HG03432 (cell line): ENCODE results near the gene MYOZ2.
A peak's percentile ranks its signal among the peaks of the same experiment; 100 is the strongest.

ENCODE experiments used
- ATAC-seq: cut with Tn5 transposase; IDR thresholded peaks from one replicate; pipeline ENCODE4 v1.9.1; 2021; ENCODE audit warnings: mild to moderate bottlenecking, moderate library complexity; ENCODE audit not compliant: unreplicated experiment

Gene MYOZ2

DNA sequence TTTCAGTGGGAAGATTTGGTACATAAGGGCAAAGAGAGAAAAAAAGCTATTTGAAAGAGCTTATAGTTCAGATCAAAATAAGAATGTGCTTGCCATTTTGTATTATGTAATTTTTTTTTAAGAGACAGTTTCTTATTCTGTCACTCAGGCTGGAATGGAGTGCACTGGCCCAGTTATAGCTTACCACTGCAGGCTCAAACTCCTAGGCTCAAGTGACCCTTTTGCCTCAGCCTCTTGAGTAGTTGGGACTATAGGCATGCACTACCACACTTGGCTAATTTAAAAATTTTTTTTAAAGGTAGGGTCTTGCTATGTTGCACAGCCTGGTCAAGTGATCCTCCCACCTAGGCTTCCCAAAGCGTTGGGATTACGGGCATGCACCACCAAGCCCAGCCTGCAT is 54.7 kb downstream of the MYOZ2 start:
- ATAC-seq, result no peak

DNA sequence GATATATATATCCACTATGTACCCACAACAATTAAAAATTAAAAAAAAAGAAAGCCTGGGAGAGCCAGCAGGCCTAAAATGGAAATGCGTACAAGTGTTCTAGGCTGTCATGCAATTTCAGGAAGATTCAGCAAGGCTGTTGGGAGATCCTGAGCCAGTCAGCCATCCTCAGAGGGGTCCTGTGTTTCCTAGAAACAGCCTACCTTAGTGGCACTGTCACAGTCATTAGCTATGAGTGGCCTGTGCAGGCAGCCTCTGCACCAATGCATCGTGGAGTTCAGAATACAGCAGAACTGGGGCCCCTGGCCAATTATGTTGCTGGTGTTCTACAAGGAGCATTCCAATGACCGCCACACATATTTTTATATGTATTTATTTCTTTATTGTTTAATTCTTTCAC is 55.9 kb downstream of the MYOZ2 start:
- ATAC-seq, result no peak

DNA sequence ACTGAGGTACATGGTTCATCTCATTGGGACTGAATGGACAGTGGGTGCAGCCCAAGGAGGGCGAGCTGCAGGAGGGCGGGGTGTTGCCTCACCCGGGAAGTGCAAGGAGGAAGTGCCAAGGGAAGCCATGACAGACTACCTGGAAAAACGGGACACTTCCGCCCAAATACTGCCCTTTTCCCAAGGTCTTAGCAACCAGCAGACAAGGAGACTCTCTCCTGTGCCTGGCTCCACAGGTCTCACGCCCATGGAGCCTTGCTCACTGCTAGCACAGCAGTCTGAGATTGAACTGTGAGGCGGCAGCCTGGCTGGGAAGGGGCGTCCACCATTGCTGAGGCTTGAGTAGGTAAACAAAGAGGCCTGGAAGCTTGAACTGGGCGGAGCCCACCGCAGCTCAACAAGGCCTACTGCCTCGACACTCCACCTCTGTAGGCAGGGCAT is 62.2 kb downstream of the MYOZ2 start:
- ATAC-seq, result no peak

DNA sequence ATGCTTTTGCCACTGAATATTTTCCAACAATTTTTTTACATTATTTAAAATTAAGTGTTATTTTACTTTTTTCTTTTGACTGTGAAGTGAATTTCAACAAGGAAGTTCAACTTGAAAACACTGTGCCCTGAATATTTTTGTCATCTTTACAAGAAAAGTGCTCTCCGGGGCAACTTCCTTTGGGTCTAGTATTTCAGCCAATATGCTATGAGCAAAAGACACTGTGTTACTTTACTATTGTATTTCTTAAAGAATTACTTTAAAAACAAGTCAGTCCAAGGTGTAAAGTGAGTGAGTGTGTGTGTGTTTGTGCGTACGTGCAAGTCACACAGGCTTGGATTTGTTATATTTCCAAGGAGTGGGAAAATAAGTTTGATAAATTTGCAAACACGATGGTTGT is 69.3 kb downstream of the MYOZ2 start:
- no peak for ATAC-seq

DNA sequence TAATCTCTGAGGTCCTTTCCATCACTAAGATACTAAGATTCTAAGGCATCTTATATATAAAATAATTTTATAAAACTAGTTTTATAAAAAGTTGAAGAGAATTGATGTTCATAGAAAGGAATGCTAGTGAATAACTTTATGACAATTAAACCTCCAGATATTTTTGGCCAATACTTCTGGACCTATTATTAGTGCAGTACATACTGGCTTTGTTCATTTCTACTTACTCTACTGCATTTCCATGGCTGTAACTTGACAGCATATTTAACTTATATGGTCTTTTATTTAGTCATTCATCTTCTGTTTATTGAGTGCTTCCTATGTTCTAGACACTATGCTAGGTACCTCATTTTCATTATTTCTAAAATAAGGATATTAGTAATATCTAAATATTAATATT is 70.1 kb downstream of the MYOZ2 start:
- ATAC-seq, result no peak

DNA sequence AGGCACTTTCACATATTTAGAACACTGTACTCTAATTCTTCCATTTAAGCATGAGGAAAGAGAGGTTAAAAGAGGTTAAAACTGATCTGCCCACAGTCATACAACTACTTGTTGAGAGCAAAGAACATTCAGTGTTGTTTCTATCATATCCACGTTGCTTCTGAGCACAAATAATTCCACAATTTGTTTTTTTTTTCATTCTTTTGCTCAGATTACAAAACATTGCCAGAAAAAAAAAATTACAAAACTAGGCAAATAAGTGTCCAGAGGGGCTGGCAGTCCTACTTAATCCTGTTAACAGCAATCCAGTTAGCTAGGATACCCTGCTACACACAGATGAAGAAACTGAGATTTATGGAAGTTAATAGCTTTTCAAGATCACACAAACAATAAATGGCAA is 70.5 kb downstream of the MYOZ2 start:
- no peak for ATAC-seq

DNA sequence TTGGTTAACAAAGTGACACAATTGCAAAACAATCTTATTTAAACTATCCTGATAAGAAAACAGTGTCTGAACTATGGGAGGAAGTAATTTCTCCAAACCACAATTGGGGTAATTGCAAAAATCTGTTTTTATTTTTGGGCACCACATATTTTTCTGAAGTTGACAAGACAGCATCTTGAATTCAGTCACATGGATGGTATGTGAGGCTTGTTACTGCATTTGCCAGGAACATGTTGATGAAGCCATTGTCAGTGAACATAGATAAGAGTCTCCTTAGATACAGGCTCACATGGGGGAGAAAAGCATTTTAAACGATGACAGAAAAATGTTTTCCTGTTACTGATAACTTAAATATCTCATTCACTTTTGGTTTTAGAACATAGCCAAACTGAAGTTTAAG is 71.4 kb downstream of the MYOZ2 start:
- no peak for ATAC-seq

DNA sequence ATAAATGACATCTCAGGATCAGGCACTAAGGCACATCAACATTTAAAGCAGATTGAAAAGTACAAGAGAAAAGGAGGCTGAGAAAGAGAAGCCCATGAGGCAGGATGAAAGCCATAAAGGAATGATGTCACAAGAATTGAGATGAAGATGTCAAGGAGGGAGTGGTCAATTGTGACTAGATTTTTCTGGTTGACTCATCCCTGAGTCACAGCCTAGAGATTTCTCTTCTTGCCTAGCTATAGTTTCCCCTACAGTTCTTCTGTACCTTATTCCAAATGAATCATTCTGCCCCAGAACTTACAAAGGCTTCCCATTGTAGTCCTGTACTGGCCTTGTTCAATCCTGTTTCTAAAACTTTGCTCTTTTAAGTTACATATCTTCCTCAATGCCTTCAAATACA is 73.4 kb downstream of the MYOZ2 start:
- peak; percentile 11 for ATAC-seq

DNA sequence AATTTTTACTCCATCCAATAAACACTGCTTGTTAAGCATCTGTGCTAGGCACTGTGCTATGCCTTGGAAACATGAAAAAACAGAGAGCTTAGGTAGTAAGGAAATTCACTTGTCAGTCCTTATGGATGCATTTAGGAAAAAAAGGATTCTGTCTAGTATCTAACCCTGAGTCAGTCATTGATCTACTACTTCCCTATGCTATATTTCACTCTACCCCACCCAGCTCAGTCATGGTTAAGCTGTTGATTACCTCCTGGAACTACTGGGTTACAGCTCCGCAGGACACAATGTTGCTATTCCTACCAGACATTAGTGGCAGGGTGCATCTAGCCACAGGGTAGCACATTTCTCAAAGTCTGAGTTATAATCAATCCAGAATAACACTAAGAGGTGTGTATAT is 74.0 kb downstream of the MYOZ2 start:
- no peak for ATAC-seq

DNA sequence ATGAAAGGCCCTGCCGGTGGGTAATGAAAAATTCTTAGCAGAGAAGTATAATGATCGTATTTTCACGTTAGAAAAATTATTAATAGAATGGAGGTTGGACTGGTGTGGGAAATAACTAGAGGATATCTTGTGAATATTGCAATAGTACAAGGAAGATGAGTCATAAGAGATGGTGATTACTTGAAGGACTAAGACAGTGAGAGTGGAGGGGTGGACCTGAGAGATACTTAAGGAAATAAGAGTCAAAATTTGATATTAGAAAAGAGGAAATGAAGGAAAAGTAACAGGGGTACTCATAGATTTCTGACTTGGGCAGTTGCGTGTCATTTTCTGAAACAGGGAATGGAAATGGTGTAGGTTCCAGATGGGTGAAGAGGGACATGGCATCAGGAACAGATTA is 75.1 kb downstream of the MYOZ2 start:
- no peak for ATAC-seq

DNA sequence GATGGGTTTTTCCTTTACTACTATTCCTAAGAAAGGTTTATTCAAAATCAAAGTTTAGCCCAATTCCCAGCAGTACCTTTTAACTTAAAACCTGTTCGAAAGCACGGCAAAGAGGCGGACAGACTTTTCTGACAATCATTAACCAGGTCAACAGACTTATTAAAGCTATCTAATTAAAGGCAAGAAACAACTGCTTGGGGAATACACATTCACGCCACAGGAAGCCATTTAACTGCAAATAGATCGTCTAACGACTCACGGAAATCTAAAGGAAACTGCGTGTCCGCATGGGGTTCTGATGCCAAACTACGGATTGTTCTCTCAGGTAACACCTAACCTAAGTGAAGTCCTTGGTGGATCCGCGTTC is 76.2 kb downstream of the MYOZ2 start:
- ATAC-seq, result peak; percentile 10

DNA sequence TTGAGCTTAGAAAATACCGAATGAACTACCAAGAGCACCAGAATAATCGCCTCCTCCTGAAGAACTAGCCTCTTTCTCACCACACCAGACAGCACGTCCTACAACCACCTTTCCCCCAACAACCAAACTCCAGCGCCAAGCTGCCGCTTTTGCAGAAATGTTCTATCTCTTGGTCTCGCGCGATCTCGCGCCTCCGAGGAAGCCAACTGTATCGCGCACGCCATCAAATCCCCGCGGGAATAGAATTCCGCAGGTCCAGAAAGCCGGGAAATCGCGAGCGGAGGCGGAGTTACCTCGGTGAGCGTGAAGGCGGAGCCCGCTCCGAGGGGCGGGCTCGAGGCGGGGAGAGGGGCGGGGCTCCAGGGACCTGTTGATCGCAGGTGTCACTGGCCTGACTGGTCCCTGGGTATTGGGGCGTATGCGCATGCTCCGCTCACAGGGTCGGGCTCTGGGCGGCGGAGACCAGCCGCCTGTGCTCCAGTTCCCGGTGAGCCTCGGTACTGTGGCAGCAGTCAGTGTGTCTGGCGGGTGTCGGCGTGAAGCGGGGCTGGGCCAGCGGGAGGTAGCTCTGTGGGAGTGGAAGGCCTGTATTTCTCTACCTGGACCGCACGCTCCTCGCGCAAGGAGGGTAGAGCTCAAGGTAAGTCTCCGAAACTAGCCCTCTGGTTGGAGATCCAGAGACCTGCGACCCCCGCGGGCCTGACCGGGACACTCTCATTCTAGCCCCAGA is 76.8 kb downstream of the MYOZ2 start, which contains the start of gene USP53:
USP53 (plus strand) TSS at position 480 of the 730 bp plus-strand sequence. CDS start 27,047 bp downstream, outside the sequence.
- ATAC-seq, result peak; percentile 93

DNA sequence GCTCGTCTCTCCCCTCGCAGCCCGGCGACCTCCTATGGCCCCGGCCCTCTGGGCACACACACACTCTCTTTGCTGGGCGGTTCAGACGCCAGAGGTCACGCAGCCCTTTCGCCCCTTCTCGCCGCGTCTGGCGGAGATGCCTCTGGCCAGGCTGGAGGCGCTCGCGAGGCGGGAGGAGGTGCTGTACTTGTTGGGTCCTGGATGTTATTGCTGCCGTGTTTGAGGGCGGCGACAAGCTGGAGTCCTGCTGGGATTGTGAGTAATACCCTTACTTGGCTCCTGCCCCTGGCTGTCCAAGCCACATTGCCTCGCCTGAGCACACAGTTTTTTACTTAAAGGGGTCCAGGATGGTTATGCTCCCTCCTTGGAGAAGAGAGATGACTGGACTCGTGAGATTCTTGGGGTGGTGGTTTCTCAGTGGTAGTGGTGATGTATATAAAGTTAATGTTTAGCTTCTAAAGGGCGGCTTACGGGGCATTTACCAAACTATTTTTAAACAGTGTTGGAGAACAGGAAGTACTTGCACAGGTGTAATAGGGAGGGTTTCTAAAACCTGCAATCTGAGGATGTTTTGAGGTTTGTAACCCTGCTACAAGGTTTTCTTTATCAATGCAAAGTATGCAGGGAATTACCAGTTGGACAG is 77.5 kb downstream of the MYOZ2 start:
- peak; percentile 68 for ATAC-seq

DNA sequence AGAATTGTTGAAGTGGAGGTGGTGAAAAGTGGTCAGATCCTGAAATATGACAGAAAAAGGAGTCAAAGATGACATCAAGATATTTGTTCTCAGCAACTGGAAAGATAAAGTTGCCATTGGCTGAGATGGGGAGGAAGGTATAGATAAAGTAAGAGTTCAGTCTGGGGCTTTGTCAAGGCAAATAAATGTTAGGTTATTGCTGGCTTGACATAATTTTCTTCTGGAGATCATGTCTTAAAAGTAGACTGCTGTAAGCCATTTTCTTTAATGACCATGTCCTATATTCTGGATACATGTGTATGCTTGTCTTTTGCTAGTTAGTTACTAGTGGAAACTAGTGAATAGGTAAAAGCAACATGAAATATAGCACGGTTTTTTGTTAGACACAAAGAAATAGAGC is 82.5 kb downstream of the MYOZ2 start:
- no peak for ATAC-seq

DNA sequence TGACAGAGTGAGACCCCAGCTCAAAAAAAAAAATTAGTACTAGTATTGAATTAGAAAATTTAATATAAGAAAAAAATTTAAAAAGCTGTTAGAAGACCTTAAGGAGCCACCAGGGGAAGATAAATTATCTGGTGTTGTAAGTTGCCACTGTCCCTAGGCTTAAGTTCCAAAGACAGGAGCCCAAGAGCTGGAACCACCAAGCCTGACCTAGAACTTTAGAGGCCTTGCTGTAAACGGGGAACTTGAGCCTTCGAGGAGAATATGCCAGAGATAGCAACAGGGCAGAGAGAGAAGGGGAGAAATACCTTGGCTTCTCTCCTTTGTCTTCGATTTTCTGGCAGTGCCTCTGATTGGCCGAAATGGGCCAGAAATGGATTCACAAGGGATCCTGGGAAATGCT is 85.8 kb downstream of the MYOZ2 start:
- ATAC-seq, result no peak

DNA sequence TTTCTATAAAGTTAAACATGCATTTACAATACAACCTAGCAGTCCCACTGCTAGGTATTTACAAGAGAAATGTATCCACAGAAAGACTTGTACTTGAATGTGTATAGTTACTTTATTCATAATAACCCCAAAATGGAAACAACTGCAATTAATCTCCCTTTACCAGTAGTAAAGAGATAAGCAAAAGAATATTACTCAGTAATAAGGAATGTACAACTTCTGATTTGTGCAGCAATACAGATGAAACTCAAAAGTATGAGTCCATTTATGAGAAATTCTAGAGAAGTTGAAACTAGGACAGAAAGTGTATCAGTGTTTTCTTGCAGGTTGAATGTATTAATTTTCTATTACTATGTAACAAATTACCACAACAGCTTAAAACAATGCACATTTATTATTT is 92.1 kb downstream of the MYOZ2 start:
- ATAC-seq, result no peak

DNA sequence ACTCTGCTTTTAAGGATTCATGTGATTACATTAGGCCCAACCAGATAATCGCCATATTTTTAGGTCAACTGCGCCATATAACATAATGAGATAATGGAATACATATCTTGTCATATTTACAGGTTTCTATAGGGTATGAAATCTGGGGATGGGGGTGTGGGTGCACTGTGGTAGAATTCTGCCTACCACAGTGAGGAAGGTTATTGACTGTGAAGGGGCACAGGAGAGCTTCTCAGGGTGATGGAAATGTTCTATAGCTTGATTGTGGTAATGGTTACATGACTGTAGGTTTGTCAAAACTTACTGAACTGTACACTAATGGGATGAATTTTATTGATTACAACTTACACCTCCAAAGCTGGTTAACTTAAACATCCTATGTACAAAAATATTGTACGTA is 92.8 kb downstream of the MYOZ2 start:
- ATAC-seq, result no peak

DNA sequence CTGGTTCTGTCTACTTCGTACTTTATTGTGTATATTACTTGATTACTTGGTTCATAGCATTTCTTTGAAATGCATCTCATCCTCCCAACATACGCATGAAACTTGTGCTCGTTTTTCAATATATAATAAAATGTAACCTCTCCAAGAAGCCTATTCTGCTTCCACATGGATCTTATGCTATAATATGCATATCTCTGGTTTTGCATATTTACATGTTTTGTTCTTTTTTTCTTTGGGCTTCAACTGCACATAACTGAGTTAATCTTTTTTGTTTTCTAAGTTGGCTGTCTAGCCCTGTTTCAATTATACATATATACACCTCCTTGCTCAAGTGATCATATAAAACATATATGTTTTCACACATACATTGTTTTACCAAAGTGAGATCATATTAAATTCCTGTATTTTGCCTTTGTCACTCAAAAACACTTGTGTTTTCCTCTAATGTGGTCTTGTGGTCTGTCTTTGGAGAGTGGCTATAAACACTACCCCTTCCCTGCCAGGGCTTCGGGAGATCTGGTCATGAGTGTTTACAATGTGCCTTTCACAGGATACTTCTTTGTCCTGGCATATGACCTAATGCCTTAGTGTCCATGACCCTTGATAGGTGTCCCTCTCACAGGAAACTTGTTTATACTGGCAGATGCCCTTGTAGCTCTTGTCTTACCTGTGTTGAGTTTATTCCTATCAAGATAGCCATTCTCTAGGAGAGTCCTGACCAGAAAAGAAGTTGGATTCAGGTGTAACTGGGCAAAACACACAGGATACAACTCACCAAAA is 94.5 kb downstream of the MYOZ2 start:
- no peak for ATAC-seq

DNA sequence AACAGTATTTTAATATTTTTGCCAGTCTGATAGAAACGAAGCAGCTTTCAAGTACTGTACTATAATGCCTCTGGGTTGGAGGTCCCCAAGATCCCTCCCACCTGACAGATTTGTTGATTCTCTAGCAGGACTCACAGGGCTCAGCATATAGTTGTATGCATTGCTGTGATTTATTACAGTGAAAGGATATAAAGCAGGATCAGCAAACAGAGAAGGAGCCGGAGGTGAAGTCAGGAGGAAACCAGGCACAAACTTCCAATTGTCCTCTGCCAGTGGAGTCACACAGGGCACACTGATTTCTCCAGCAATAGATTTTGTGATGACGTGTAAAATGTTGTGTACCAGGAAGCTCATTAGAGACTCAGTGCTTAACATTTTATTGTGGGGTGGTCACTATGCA is 95.9 kb downstream of the MYOZ2 start:
- no peak for ATAC-seq

DNA sequence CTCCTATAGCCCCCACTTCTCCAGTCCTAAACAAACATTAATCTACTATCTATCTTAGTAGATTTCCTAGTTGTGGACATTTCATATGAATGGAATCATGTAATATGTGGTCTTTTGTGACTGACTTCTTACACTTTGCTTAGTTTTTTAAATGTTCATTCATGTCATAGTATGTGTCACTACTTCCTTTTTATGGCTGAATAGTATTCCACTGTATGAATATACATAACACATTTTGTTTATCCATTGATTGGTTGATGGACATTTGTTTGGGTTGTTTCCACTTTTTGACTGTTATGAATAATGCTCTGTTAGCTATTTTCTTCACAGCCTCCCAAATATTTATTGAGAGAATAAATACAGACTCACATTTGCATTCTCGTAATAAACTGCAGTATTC is 96.7 kb downstream of the MYOZ2 start:
- ATAC-seq, result no peak

DNA sequence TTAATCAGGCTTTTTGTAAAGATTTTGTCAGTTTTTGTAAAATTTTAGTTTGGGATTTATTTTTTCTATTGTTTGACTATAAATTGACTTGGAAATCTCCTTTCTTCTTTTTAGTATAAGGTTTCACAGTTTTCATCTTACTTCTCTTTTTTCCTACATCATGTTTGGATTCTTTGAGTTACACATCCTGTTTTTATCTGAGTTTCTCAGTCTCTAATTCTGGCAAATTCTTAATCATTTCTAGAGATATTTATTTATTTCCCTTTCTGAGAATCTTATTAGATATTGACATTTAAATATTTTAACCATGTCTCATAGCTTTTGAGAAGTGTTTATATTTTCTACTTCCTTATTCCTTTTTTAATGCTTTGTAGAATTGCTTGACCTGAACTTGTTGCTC is 97.6 kb downstream of the MYOZ2 start:
- no peak for ATAC-seq

DNA sequence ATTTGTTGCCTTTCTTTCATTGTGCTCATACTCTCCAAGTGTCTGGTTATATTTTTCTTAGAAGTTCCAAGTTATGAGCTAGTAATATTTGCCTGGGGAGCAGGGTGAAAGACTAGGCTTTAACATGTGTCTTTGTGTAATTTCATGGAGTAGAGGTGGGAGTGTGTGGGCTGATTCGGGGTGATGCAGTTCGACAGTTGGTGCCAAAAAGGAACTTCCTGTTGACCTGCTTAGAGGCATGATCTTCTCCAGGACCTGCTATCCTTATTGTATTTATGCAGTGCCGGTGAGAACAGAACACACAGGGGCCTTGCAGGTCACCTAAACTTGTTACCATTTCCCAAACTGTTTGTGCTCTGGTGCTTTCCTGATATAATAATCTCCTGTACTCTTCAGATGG is 98.1 kb downstream of the MYOZ2 start:
- ATAC-seq, result no peak
